H1 (cell line): Measurements from ENCODE around the gene TMEM131L. TPM values are rescaled to one million over a fixed set of nuclear protein-coding genes. Genes with fewer than 3 reads are reported as not detected.

ENCODE experiments used
- CTCF ChIA-PET: fragments of 300-600 bp; sonication (Branson Sonifier 250); formaldehyde crosslinking; loops from one replicate; lab custom pipeline; 2021; ENCODE audit not compliant: partially characterized antibody; lab: Charles Lee
- POLR2A ChIA-PET: fragments of 300-600 bp; sonication (Branson Sonifier 250); formaldehyde crosslinking; loops from one replicate; lab custom pipeline; 2021; ENCODE audit warnings: inconsistent platforms; ENCODE audit not compliant: partially characterized antibody; lab: Charles Lee
- DNase-seq, 2 experiments: peaks; one replicate each; pipeline versions ENCODE4 v3.0.0 to v3.0.0-alpha.2; 2010 to 2022; ENCODE audit warnings: low spot score in 2 of 2, low read depth in 1 of 2, mixed read lengths in 1 of 2
- FAIRE-seq: peaks from 2 replicates; lab custom pipeline; 2011; peaks lifted over from hg19 to GRCh38; lab: Jason Lieb, UNC
- H2AFZ ChIP-seq: 2 replicates; pipeline ENCODE4 v1.8.1; 2012; ENCODE audit warnings: low read length, inconsistent platforms
- H2AK5ac ChIP-seq: 2 replicates; pipeline ENCODE4 v1.6.1; 2013; ENCODE audit warnings: low read depth, low read length
- H2BK120ac ChIP-seq: replicated peaks from 2 replicates; pipeline ENCODE3; 2013; ENCODE audit warnings: low read depth, low read length, inconsistent platforms
- H2BK12ac ChIP-seq: 2 replicates; pipeline ENCODE4 v1.6.1; 2013; ENCODE audit warnings: low read depth, low read length
- H2BK15ac ChIP-seq: 2 replicates; pipeline ENCODE4 v1.6.1; 2013; ENCODE audit warnings: low read length
- H2BK20ac ChIP-seq: 2 replicates; pipeline ENCODE4 v1.6.1; 2013; ENCODE audit warnings: low read length
- H2BK5ac ChIP-seq: 2 replicates; pipeline ENCODE4 v1.6.1; 2013; ENCODE audit warnings: low read depth, low read length
- H3K14ac ChIP-seq: 2 replicates; pipeline ENCODE4 v1.6.1; 2013; ENCODE audit warnings: inconsistent platforms; ENCODE audit not compliant: insufficient read length
- H3K18ac ChIP-seq: 2 replicates; pipeline ENCODE4 v1.6.1; 2013; ENCODE audit warnings: low read length; ENCODE audit errors: extremely low read depth
- H3K23ac ChIP-seq: 2 replicates; pipeline ENCODE4 v1.6.1; 2013; ENCODE audit warnings: inconsistent platforms; ENCODE audit not compliant: insufficient read length
- H3K23me2 ChIP-seq: 2 replicates; pipeline ENCODE4 v1.6.1; 2013; ENCODE audit warnings: low read depth, low read length
- H3K27ac ChIP-seq: 2 replicates; pipeline ENCODE4 v1.6.1; 2011; ENCODE audit warnings: low read depth, low read length, inconsistent platforms
- H3K27me3 ChIP-seq, 4 experiments: replicated peaks in 1 of 4; 1 replicate in 1 of 4; 2 replicates in 3 of 4; pipeline versions ENCODE4 v1.6.1 to v1.8.1; 2011 to 2013; ENCODE audit warnings: low read length in 3 of 4, mild to moderate bottlenecking in 3 of 4, inconsistent platforms in 2 of 4, mixed read lengths in 2 of 4, moderate library complexity in 1 of 4; ENCODE audit not compliant: control insufficient read depth in 3 of 4, insufficient read depth in 3 of 4; ENCODE audit errors: extremely low read depth in 1 of 4
- H3K36me3 ChIP-seq, 4 experiments: 2 replicates each; pipeline versions ENCODE4 v1.6.1 to v1.8.1; 2011 to 2013; ENCODE audit warnings: mild to moderate bottlenecking in 4 of 4, low read length in 3 of 4, moderate library complexity in 2 of 4, control low read depth in 1 of 4, inconsistent platforms in 1 of 4; ENCODE audit not compliant: insufficient read depth in 4 of 4, control insufficient read depth in 2 of 4
- H3K4ac ChIP-seq: replicated peaks from 2 replicates; pipeline ENCODE3; 2013; ENCODE audit warnings: low read length, low read depth, mixed read lengths, inconsistent platforms; ENCODE audit not compliant: insufficient read length
- H3K4me1 ChIP-seq, 4 experiments: replicated peaks in 1 of 4; 1 replicate in 1 of 4; 2 replicates in 3 of 4; pipeline versions ENCODE4 v1.6.1 to v1.8.1; 2011 to 2013; ENCODE audit warnings: low read length in 3 of 4, inconsistent platforms in 2 of 4, mixed read lengths in 1 of 4; ENCODE audit not compliant: insufficient read depth in 4 of 4, control insufficient read depth in 3 of 4
- H3K4me2 ChIP-seq, 2 experiments: 2 replicates each; pipeline versions ENCODE4 v1.6.1 to v1.8.1; 2011 to 2013; ENCODE audit warnings: low read depth in 2 of 2, low read length in 2 of 2, control low read depth in 1 of 2, inconsistent platforms in 1 of 2, mild to moderate bottlenecking in 1 of 2; ENCODE audit not compliant: insufficient read depth in 1 of 2
- H3K4me3 ChIP-seq, 4 experiments: fragments of 200-600, 300-600 bp in 1 of 4; sonication (generic), shearing (Covaris generic), sonication (Bioruptor Twin) in 1 of 4; 2 replicates each; pipeline versions ENCODE4 v1.5.1 to v1.8.1; 2011 to 2016; ENCODE audit warnings: low read length in 4 of 4, low read depth in 3 of 4, control low read depth in 2 of 4, inconsistent platforms in 2 of 4, mild to moderate bottlenecking in 2 of 4, mixed read lengths in 1 of 4, moderate library complexity in 1 of 4; ENCODE audit not compliant: insufficient read depth in 2 of 4; ENCODE audit errors: extremely low read depth in 1 of 4
- H3K56ac ChIP-seq: replicated peaks from 2 replicates; pipeline ENCODE3; 2013; ENCODE audit warnings: low read depth, mild to moderate bottlenecking, mixed read lengths, low read length, inconsistent platforms; ENCODE audit not compliant: insufficient read length
- H3K79me1 ChIP-seq: 2 replicates; pipeline ENCODE4 v1.6.1; 2013; ENCODE audit warnings: low read depth, low read length, control low read depth
- H3K79me2 ChIP-seq, 2 experiments: 2 replicates each; pipeline versions ENCODE4 v1.6.1 to v1.8.1; 2012 to 2013; ENCODE audit warnings: low read length in 2 of 2, mild to moderate bottlenecking in 2 of 2, inconsistent platforms in 1 of 2; ENCODE audit not compliant: insufficient read depth in 2 of 2, control insufficient read depth in 1 of 2
- H3K9ac ChIP-seq, 4 experiments: replicated peaks in 1 of 4; 1 replicate in 1 of 4; 2 replicates in 3 of 4; pipeline versions ENCODE4 v1.6.1 to v1.8.1; 2011 to 2013; ENCODE audit warnings: low read depth in 3 of 4, low read length in 3 of 4, control low read depth in 2 of 4, mild to moderate bottlenecking in 2 of 4, moderate library complexity in 2 of 4, inconsistent platforms in 1 of 4; ENCODE audit errors: extremely low read depth in 1 of 4
- H3K9me3 ChIP-seq, 2 experiments: 2 replicates each; pipeline versions ENCODE4 v1.6.1 to v1.8.1; 2012 to 2013; ENCODE audit warnings: mild to moderate bottlenecking in 2 of 2, moderate library complexity in 2 of 2, control low read depth in 1 of 2, inconsistent platforms in 1 of 2, low read depth in 1 of 2, low read length in 1 of 2, mixed read lengths in 1 of 2; ENCODE audit not compliant: insufficient read depth in 2 of 2
- H4K20me1 ChIP-seq, 2 experiments: replicated peaks in 1 of 2; 2 replicates each; pipeline versions ENCODE3 to v1.8.1; 2011 to 2013; ENCODE audit warnings: inconsistent platforms in 2 of 2, low read length in 2 of 2, mild to moderate bottlenecking in 1 of 2; ENCODE audit not compliant: insufficient read depth in 2 of 2, control insufficient read depth in 1 of 2
- H4K5ac ChIP-seq: 2 replicates; pipeline ENCODE4 v1.6.1; 2013; ENCODE audit warnings: low read length, low read depth, mixed read lengths, inconsistent platforms; ENCODE audit not compliant: insufficient read length
- H4K8ac ChIP-seq: 2 replicates; pipeline ENCODE4 v1.8.0; 2013; ENCODE audit warnings: mild to moderate bottlenecking, moderate library complexity, low read length, inconsistent platforms; ENCODE audit not compliant: insufficient read depth; ENCODE audit errors: extremely low read depth
- H4K91ac ChIP-seq: replicated peaks from 2 replicates; pipeline ENCODE3; 2013; ENCODE audit warnings: low read length, mixed read lengths, inconsistent platforms; ENCODE audit not compliant: insufficient read length
- BRCA1 ChIP-seq: IDR thresholded peaks from 2 replicates; pipeline ENCODE4 v1.6.1; 2012; ENCODE audit warnings: low read depth, low read length, improper control_type of control experiment
- CBX5 ChIP-seq: fragments of 300-800, 300-1000 bp; sonication (generic); IDR thresholded peaks from 2 replicates; pipeline ENCODE4 v1.7.1; 2016; ENCODE audit warnings: antibody characterized with exemption, low read length, low read depth
- CHD1 ChIP-seq: IDR thresholded peaks from 2 replicates; pipeline ENCODE4 v1.6.1; 2012; ENCODE audit warnings: low read depth, low read length, improper control_type of control experiment
- FOSL1 ChIP-seq: IDR thresholded peaks from 2 replicates; pipeline ENCODE4 v1.6.1; 2011; ENCODE audit warnings: mild to moderate bottlenecking, low read depth, low read length, moderate library complexity; ENCODE audit not compliant: insufficient read depth
- GABPA ChIP-seq: IDR thresholded peaks from 2 replicates; pipeline ENCODE4 v1.6.1; 2011; ENCODE audit warnings: mild to moderate bottlenecking, low read length, moderate library complexity, borderline replicate concordance; ENCODE audit not compliant: insufficient read depth
- JUN ChIP-seq: IDR thresholded peaks from 2 replicates; pipeline ENCODE4 v1.6.1; 2011; ENCODE audit warnings: low read depth, mild to moderate bottlenecking, improper control_type of control experiment, low read length
- KDM4A ChIP-seq: IDR thresholded peaks from one replicate; pipeline ENCODE4 v1.7.1; 2012; ENCODE audit warnings: low read depth, mild to moderate bottlenecking, moderate library complexity, low read length, inconsistent platforms; ENCODE audit not compliant: severe bottlenecking
- NANOG ChIP-seq: IDR thresholded peaks from 2 replicates; pipeline ENCODE4 v1.6.1; 2011; ENCODE audit warnings: low read length, low read depth, mild to moderate bottlenecking, inconsistent platforms; ENCODE audit not compliant: insufficient read depth, poor library complexity, severe bottlenecking
- SP2 ChIP-seq: IDR thresholded peaks from 2 replicates; pipeline ENCODE4 v1.6.1; 2012; ENCODE audit warnings: mild to moderate bottlenecking, low read length, inconsistent platforms
- SUZ12 ChIP-seq: fragments of 200-600 bp; sonication (generic); IDR thresholded peaks from 2 replicates; pipeline ENCODE4 v1.6.1; 2012; ENCODE audit warnings: mild to moderate bottlenecking, inconsistent platforms, low read length, moderate library complexity, mixed read lengths
- TCF12 ChIP-seq: IDR thresholded peaks from 2 replicates; pipeline ENCODE4 v1.6.1; 2011; ENCODE audit warnings: low read depth, mild to moderate bottlenecking, low read length
- WGBS, 2 experiments: shearing (Covaris generic) in 1 of 2; methylation state at CpG; one replicate each; pipeline versions ENCODE4 v1.1.6 to v1.1.7; 2013 to 2015; ENCODE audit warnings: low lambda C conversion rate in 2 of 2, mixed read lengths in 2 of 2, inconsistent platforms in 1 of 2, low coverage in 1 of 2, missing lambda C conversion rate in 1 of 2; ENCODE audit not compliant: insufficient replicate concordance in 2 of 2, insufficient coverage in 1 of 2, insufficient read length in 1 of 2; ENCODE audit errors: extremely low coverage in 1 of 2, missing lambda C conversion rate in 1 of 2; 5-methylcytosine and 5-hydroxymethylcytosine counted together
- polyA plus RNA-seq, 7 experiments: library from polyadenylated mRNA; depleted of rRNA in 3 of 7; stranded (reverse) in 5 of 7; unstranded in 2 of 7; fragments of >200 nt in 5 of 7; fragments of 200-250 nt in 2 of 7; gene quantifications; 1 replicate in 5 of 7; 2 replicates in 1 of 7; 4 replicates in 1 of 7; pipeline versions ENCODE4 v1.2.1 to v1.2.3, GENCODE V29; 2011 to 2013; ENCODE audit warnings: missing spikeins in 2 of 7, mixed read lengths in 2 of 7
- total RNA-seq: library from RNA; stranded (reverse); fragmentation: NEBNext Ultra II Directional; extraction: Animal tissue kit (Norgen Biotek cat#: 25700); gene quantifications from 2 replicates; pipeline ENCODE4 v1.2.1, GENCODE V29; 2021

Gene TMEM131L
- total and polyA plus RNA-seq, 2 of the 8 experiments (the other 6 are each of a cell fraction or from before 2014, with no cell fraction given), result 14.3 to 26.1 TPM

GRCh38 chr4:153570228-153570973 lies 104.2 kb downstream of the TMEM131L start:
- Histone ChIP-seq H2AK5ac (no peak overlapping the region), H3K9ac (no peak overlapping the region), H3K9me3 (no peaks in the 10 kb centered on the region), H3K23me2 (no peaks in the 10 kb centered on the region; the same call in 1 of the 2 replicates), H3K79me1 (no peaks in the 10 kb centered on the region), H3K56ac (no peak overlapping the region), H2BK12ac (no peak overlapping the region), H4K91ac (no peak overlapping the region), H3K18ac (no peak overlapping the region), H3K4ac (no peak overlapping the region), H3K4me3 (no peak overlapping the region), H2BK5ac (no peak overlapping the region), H4K8ac (no peak overlapping the region), H3K4me1 (no peaks in the 10 kb centered on the region), H4K5ac (no peak overlapping the region), H2BK120ac (no peak overlapping the region), H2AFZ (no peak overlapping the region), H3K27ac (no peak overlapping the region), H2BK20ac (no peak overlapping the region), H3K27me3 (no peaks in the 10 kb centered on the region), H4K20me1 (no peaks in the 10 kb centered on the region), H2BK15ac (no peak overlapping the region), H3K14ac (no peak overlapping the region), H3K23ac (no peak overlapping the region), H3K4me2 (no peak overlapping the region), H3K36me3 (no peaks in the 10 kb centered on the region), H3K79me2 (no peaks in the 10 kb centered on the region)
- TF ChIP-seq SP2, result no peak
- TF ChIP-seq BRCA1, result no peak
- TF ChIP-seq CBX5, result no peak
- TF ChIP-seq CHD1, result no peak
- TF ChIP-seq FOSL1, result no peak
- TF ChIP-seq JUN, result no peak
- no peak for TF ChIP-seq KDM4A
- TF ChIP-seq TCF12, result no peak
- TF ChIP-seq GABPA, result no peak
- TF ChIP-seq SUZ12, result no peak
- TF ChIP-seq NANOG, result no peak
- DNase-seq, result no peak
- POLR2A ChIA-PET, result no interaction called here
- WGBS, 2 experiments, result 91% methylated on average over 12 of the region's 12 CpGs; no CpG with 5 or more reads in 1 of the 2 experiments
- CTCF ChIA-PET, result interaction anchor here (0.7 to 1.6 kb wide), 4 partner anchors 14 to 114 kb away, joined by 3 to 7 read pairs (median 4); partner anchors contain the start of gene TMEM131L
- no peak for FAIRE-seq
